NCI-H524 (cell line): ENCODE measurements around the gene MVB12B.
A peak's percentile ranks its signal among the peaks of the same experiment; 100 is the strongest.

Experiments used
- DNase-seq, 2 experiments: peaks; one replicate each; lab custom pipeline; 2025; lab: John Stamatoyannopoulos, UW

Gene MVB12B

GRCh38 chr9:126407114-126407870 lies 80.7 kb downstream of the MVB12B start:
- DNase-seq: no peak

- DNase-seq: no peak
Measured at GRCh38 chr9:126408004-126408403, 81.4 kb downstream of the MVB12B start.

GRCh38 chr9:126410229-126410628 lies 83.6 kb downstream of the MVB12B start:
- DNase-seq: no peak

- no peak for DNase-seq
Measured at GRCh38 chr9:126411225-126411947, 84.8 kb downstream of the MVB12B start.

- peak in 1 of 2 experiments; percentile 62 for DNase-seq
Measured at GRCh38 chr9:126411948-126412284, 85.3 kb downstream of the MVB12B start.

- DNase-seq: no peak
Measured at GRCh38 chr9:126412905-126413304, 86.3 kb downstream of the MVB12B start.

- DNase-seq: no peak
Measured at GRCh38 chr9:126413391-126414068, 86.9 kb downstream of the MVB12B start.

GRCh38 chr9:126415741-126416370 lies 89.2 kb downstream of the MVB12B start:
- DNase-seq: no peak

GRCh38 chr9:126417043-126417442 lies 90.4 kb downstream of the MVB12B start:
- DNase-seq: no peak

- no peak for DNase-seq
Measured at GRCh38 chr9:126417684-126418083, 91.1 kb downstream of the MVB12B start.

GRCh38 chr9:126418608-126419007 lies 92.0 kb downstream of the MVB12B start:
- DNase-seq: no peak

- no peak for DNase-seq
Measured at GRCh38 chr9:126419475-126419874, 92.8 kb downstream of the MVB12B start.

- no peak for DNase-seq
Measured at GRCh38 chr9:126420135-126420534, 93.5 kb downstream of the MVB12B start.

GRCh38 chr9:126420643-126421564 lies 94.3 kb downstream of the MVB12B start:
- DNase-seq: no peak

- DNase-seq: no peak
Measured at GRCh38 chr9:126421567-126422428, 95.2 kb downstream of the MVB12B start.

GRCh38 chr9:126423142-126423915 lies 96.7 kb downstream of the MVB12B start:
- DNase-seq: no peak

- no peak for DNase-seq
Measured at GRCh38 chr9:126423916-126424185, 97.2 kb downstream of the MVB12B start.

- DNase-seq: no peak
Measured at GRCh38 chr9:126424511-126424910, 97.9 kb downstream of the MVB12B start.

GRCh38 chr9:126428534-126429175 lies 102.0 kb downstream of the MVB12B start:
- no peak for DNase-seq
